Parathyroid adenoma (tissue), 2 donors: Measurements from ENCODE around the gene KCTD4.

Source experiments
- H2AFZ ChIP-seq: fragments of 300-600 bp; sonication (generic); one replicate; pipeline ENCODE4 v1.7.0; 2017; ENCODE audit warnings: antibody characterized with exemption, mild to moderate bottlenecking
- H3K27ac ChIP-seq: fragments of 300-600 bp; sonication (generic); one replicate; pipeline ENCODE4 v1.7.0; 2017
- H3K27me3 ChIP-seq: fragments of 300-600 bp; sonication (generic); one replicate; pipeline ENCODE4 v1.7.0; 2017; ENCODE audit warnings: low read length; ENCODE audit not compliant: control insufficient read depth, insufficient read depth
- H3K36me3 ChIP-seq: fragments of 300-600 bp; sonication (generic); one replicate; pipeline ENCODE4 v1.7.0; 2017; ENCODE audit warnings: low read length; ENCODE audit not compliant: control insufficient read depth, insufficient read depth
- H3K4me1 ChIP-seq: fragments of 300-600 bp; sonication (generic); one replicate; pipeline ENCODE4 v1.7.0; 2017; ENCODE audit warnings: control low read depth
- H3K4me2 ChIP-seq: fragments of 300-600 bp; sonication (generic); one replicate; pipeline ENCODE4 v1.7.0; 2017; ENCODE audit warnings: low read length
- H3K4me3 ChIP-seq: fragments of 300-600 bp; sonication (generic); one replicate; pipeline ENCODE4 v1.7.0; 2017; ENCODE audit warnings: low read depth, low read length
- H3K79me2 ChIP-seq: fragments of 300-600 bp; sonication (generic); one replicate; pipeline ENCODE4 v1.7.0; 2017; ENCODE audit warnings: control low read depth
- H3K9ac ChIP-seq: fragments of 300-600 bp; sonication (generic); one replicate; pipeline ENCODE4 v1.7.0; 2017; ENCODE audit warnings: mild to moderate bottlenecking
- H3K9me3 ChIP-seq: fragments of 300-600 bp; sonication (generic); one replicate; pipeline ENCODE4 v1.7.0; 2017; ENCODE audit warnings: low read length; ENCODE audit not compliant: control insufficient read depth
- CTCF ChIP-seq: fragments of 300-600 bp; sonication (generic); IDR thresholded peaks from one replicate; pipeline ENCODE4 v1.7.0; 2017; ENCODE audit warnings: antibody characterized with exemption, mild to moderate bottlenecking
- donor health status: primary hyperparathyroidism.

The KCTD4 gene

GRCh38 chr13:45166858-45167257, 34.0 kb downstream of the KCTD4 start:
- Histone ChIP-seq H3K9ac (no peak overlapping the region), H3K4me3 (no peak overlapping the region), H3K9me3 (no peaks in the 10 kb centered on the region), H3K4me2 (no peak overlapping the region), H3K27me3 (no peaks in the 10 kb centered on the region), H3K27ac (no peak overlapping the region), H3K79me2 (no peaks in the 10 kb centered on the region), H3K4me1 (no peaks in the 10 kb centered on the region), H3K36me3 (no peaks in the 10 kb centered on the region), H2AFZ (no peak overlapping the region)
- no peak for TF ChIP-seq CTCF

GRCh38 chr13:45162821-45163220, 38.0 kb downstream of the KCTD4 start:
- no peak for TF ChIP-seq CTCF
- Histone ChIP-seq H3K4me3 (no peak overlapping the region), H3K27me3 (no peaks in the 10 kb centered on the region), H2AFZ (no peak overlapping the region), H3K4me1 (no peaks in the 10 kb centered on the region), H3K9ac (no peak overlapping the region), H3K4me2 (no peak overlapping the region), H3K27ac (no peak overlapping the region), H3K36me3 (no peaks in the 10 kb centered on the region), H3K9me3 (no peaks in the 10 kb centered on the region), H3K79me2 (no peaks in the 10 kb centered on the region)

GRCh38 chr13:45162194-45162593, 38.7 kb downstream of the KCTD4 start:
- Histone ChIP-seq H3K4me2 (no peak overlapping the region), H3K4me3 (no peak overlapping the region), H3K36me3 (no peaks in the 10 kb centered on the region), H2AFZ (no peak overlapping the region), H3K9me3 (no peaks in the 10 kb centered on the region), H3K4me1 (no peaks in the 10 kb centered on the region), H3K27ac (no peak overlapping the region), H3K79me2 (no peaks in the 10 kb centered on the region), H3K27me3 (no peaks in the 10 kb centered on the region), H3K9ac (no peak overlapping the region)
- no peak for TF ChIP-seq CTCF

- no peaks in the 10 kb centered on the region for H3K27me3 ChIP-seq
- H3K36me3 ChIP-seq, result no peaks in the 10 kb centered on the region
- no peak for TF ChIP-seq CTCF
- H3K9ac ChIP-seq, result no peak overlapping the region
- no peak overlapping the region for H3K27ac ChIP-seq
- no peak overlapping the region for H2AFZ ChIP-seq
- H3K9me3 ChIP-seq, result no peaks in the 10 kb centered on the region
- H3K4me3 ChIP-seq, result no peak overlapping the region
- H3K4me1 ChIP-seq, result no peaks in the 10 kb centered on the region
- no peaks in the 10 kb centered on the region for H3K79me2 ChIP-seq
- no peak overlapping the region for H3K4me2 ChIP-seq
Measured at GRCh38 chr13:45156565-45157361, 44.1 kb downstream of the KCTD4 start.

GRCh38 chr13:45149964-45150363, 50.9 kb downstream of the KCTD4 start:
- no peak overlapping the region for H3K4me2 ChIP-seq
- TF ChIP-seq CTCF, result no peak
- H3K27me3 ChIP-seq, result no peaks in the 10 kb centered on the region
- no peak overlapping the region for H3K4me3 ChIP-seq
- H3K4me1 ChIP-seq, result no peaks in the 10 kb centered on the region
- H3K27ac ChIP-seq, result no peak overlapping the region
- no peaks in the 10 kb centered on the region for H3K36me3 ChIP-seq
- no peak overlapping the region for H3K9ac ChIP-seq
- no peaks in the 10 kb centered on the region for H3K9me3 ChIP-seq
- H2AFZ ChIP-seq, result no peak overlapping the region
- H3K79me2 ChIP-seq, result no peaks in the 10 kb centered on the region
